GM21381 (cell line): ENCODE measurements around the gene GKN2.

ENCODE experiments used
- ATAC-seq: cut with Tn5 transposase; IDR thresholded peaks from one replicate; pipeline ENCODE4 v1.9.1; 2021; ENCODE audit warnings: mild to moderate bottlenecking, moderate library complexity; ENCODE audit not compliant: unreplicated experiment

Gene GKN2

GRCh38 chr2:68952887-68953521 lies at the start of gene GKN2:
GKN2 (minus strand) TSS chr2:68952893; CDS start chr2:68952861, 32 bp downstream.
- ATAC-seq: no peak

- no peak for ATAC-seq
Observed at GRCh38 chr2:69001879-69002278, 49.2 kb upstream of the GKN2 start.

- no peak for ATAC-seq
Observed at GRCh38 chr2:68997401-68997800, 44.7 kb upstream of the GKN2 start.

GRCh38 chr2:68995916-68996315 lies 43.2 kb upstream of the GKN2 start:
- no peak for ATAC-seq

GRCh38 chr2:68994864-68995263 lies 42.2 kb upstream of the GKN2 start:
- no peak for ATAC-seq

- ATAC-seq: no peak
Observed at GRCh38 chr2:68993660-68994059, 41.0 kb upstream of the GKN2 start.

GRCh38 chr2:68992933-68993332 lies 40.2 kb upstream of the GKN2 start:
- ATAC-seq: no peak

- ATAC-seq: no peak
Observed at GRCh38 chr2:68992341-68992740, 39.6 kb upstream of the GKN2 start.

- no peak for ATAC-seq
Observed at GRCh38 chr2:68989035-68989434, 36.3 kb upstream of the GKN2 start.

- ATAC-seq: no peak
Observed at GRCh38 chr2:68987021-68987503, 34.4 kb upstream of the GKN2 start.

GRCh38 chr2:68980956-68981355 lies 28.3 kb upstream of the GKN2 start:
- ATAC-seq: no peak

GRCh38 chr2:68978098-68978497 lies 25.4 kb upstream of the GKN2 start:
- no peak for ATAC-seq

GRCh38 chr2:68977453-68977852 lies 24.8 kb upstream of the GKN2 start:
- no peak for ATAC-seq

GRCh38 chr2:68975844-68976243 lies 23.2 kb upstream of the GKN2 start:
- no peak for ATAC-seq

- ATAC-seq: no peak
Observed at GRCh38 chr2:68974946-68975665, 22.4 kb upstream of the GKN2 start.

- ATAC-seq: no peak
Observed at GRCh38 chr2:68974251-68974650, 21.6 kb upstream of the GKN2 start, which contains the start of gene GKN1. GKN1 (plus strand) TSS chr2:68974636; CDS start chr2:68974678, 42 bp downstream.

- no peak for ATAC-seq
Observed at GRCh38 chr2:68971591-68972231, 19.0 kb upstream of the GKN2 start.

- no peak for ATAC-seq
Observed at GRCh38 chr2:68970566-68971265, 18.0 kb upstream of the GKN2 start.

- no peak for ATAC-seq
Observed at GRCh38 chr2:68969736-68970490, 17.2 kb upstream of the GKN2 start.

- ATAC-seq: no peak
Observed at GRCh38 chr2:68968221-68968620, 15.5 kb upstream of the GKN2 start.

GRCh38 chr2:68964282-68964681 lies 11.6 kb upstream of the GKN2 start:
- no peak for ATAC-seq
